GM20431 (cell line): Measurements from ENCODE around the gene RBM39.
"Not testable (repeated sequence)": the region's sequence is repeated elsewhere in the genome, so short reads cannot be mapped to it uniquely, and the experiment has no call there.

Experiments used
- in situ Hi-C: fragments of 300-500 bp; cut with MseI, MboI; formaldehyde crosslinking; loops from one replicate; pipeline ENCODE4 v1.15.0; 2020; ENCODE audit warnings: low sequenced_read_pairs; ENCODE audit not compliant: unreplicated experiment

Gene RBM39

DNA sequence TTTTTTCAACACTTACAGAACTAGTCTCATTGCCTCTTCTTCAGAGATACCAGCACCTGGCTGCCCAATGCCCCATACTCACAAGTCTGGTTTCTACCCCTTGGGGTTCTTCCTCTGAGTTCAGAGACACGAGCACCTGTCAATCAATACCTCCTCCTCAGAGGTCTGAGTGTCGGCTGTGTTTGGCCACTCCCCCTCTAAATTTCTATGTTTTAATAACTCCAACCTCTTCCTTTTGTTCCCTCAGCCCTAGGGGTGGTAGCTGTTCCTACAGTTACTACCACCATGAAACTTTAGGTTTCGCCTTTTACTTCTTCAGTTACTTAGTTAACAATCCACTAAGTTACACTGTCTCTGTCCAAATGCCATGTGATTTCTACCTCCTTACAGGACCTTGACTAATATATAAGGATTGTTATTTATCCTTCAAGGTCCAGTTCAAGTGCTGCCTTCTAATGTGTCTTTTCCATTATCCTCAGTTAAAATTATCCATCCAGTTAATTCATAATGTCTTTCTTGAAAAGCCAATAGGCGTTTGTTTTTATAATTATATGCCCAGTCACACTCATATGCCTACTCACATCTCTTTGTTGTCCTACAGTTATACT is 15.1 kb upstream of the RBM39 start:
- in situ Hi-C loops = no loop called here

DNA sequence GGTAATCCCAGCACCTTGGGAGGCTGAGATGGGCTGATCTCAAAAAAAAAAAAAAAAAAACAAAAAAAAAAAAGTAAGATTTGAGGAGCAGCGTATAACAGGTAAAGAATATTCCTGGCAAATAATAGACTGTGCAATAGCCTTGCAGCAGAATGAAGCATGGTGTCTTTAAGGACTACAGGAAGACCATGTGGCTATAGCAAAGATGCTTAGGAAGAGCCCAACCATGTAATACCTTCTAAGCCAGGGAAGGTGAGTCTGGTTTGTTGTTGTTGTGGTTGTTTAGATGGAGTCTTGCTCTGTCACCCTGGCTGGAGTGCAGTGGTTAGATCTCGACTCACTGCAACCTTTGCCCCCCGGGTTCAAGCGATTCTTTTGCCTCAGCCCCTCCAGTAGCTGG is 14.3 kb upstream of the RBM39 start:
- in situ Hi-C loops = no loop called here

DNA sequence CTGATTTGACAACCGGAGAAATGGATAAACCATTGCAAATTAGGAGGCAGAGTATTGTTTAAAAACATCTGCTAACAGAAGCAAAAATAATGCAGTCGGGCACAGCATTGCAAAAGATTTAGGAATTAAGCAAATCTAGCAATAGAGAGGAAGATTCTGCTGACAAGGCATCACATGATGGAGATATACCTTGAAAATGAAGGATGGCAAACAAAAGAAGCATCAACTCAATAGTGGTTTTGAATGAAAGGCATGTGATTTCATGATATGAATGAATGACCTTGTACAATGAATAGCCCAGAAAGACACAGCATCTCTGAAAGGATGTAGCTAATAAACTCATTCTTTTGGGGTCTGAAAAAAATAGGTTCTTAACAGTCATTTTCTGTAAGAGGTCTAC is 8.6 kb upstream of the RBM39 start:
- in situ Hi-C loops = no loop called here

DNA sequence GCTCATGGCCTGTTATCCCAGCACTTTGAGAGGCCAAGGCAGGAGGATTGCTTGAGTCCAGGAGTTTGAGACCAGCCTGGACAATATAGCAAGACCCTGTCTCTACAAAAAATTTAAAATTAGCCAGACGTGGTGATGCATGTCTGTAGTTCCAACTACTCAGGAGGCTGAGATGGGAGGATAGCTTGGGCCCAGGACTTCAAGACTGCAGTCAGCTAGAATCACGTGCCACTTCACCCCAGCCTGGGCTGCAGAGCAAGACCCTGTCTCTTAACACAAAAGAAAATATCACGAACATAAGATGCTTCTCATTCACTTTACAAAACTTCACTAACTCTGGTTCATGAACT is 2.4 kb upstream of the RBM39 start:
- in situ Hi-C loops = not testable (repeated sequence)

DNA sequence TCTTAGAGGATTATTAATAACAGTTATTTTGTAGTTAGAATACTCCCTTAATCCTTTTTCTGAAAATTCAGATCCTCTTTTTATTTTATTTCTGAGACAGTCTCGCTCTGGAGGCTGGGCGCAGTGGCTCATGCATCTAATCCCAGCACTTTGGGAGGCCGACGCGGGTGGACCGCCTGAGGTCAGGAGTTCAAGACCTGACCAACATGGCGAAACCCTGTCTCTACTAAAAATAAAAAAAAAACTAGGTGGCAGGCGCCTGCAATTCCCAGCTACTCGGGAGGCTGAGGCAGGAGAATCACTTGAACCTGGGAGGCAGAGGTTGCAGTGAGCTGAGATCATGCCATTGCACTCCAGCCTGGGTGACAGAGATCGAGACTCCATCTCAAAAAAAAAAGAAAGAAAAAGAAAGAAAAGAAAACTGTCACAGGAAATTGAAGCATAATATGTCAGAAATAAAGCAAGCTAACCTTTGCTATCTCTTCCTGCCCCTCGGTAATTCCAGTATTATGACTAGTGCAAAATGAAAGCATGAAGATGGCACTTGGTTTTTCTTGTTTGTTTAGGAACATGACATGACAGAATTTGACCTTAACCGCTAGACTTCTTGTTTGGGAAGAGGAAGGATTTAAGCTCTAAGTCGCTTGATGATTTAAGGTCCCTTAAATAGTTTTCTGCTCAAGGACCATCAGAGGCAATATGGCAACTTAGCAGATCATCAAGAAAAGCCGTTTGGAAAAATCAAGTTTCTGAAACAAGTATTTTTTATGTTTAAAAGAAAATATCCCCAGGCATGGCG is 1.8 kb upstream of the RBM39 start:
- in situ Hi-C loops = no loop called here

DNA sequence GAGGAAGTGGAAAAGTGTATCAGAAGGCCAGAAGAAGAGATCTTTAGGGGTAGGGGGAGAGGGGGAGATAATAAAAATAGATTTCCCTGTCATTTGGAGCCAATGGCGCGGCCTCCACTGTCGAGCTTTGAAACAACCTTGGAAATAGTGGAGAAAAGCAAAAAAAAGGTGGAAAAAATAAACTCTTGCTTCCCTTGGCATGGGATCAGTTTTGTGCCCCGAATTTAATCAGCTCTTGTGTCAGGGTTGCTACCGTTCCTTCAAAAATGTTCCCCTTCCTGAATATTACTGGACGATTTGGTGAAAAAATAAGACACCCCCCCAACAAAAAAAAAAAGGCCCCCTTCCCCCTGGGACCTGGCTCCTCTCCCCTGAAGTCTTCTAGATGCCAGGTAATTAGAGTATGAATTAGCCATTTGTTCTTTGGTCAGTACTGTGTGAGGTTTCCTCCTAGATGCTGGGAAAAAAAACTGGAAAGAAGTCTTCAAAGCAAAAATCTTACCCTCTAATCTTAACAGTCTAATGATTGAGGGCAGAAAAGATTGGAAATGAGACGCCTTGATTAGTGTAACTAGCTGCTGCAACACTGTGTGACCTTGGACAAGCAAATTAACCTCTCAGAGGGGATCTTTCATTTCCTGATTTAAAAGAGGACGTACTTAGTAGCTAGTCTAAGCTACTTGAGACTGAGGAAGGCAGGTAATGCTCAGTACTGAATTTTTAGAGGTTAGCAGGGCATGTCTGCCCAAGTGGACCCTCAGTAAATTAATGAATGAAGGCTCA is 872 bp upstream of the RBM39 start:
- in situ Hi-C loops = no loop called here

DNA sequence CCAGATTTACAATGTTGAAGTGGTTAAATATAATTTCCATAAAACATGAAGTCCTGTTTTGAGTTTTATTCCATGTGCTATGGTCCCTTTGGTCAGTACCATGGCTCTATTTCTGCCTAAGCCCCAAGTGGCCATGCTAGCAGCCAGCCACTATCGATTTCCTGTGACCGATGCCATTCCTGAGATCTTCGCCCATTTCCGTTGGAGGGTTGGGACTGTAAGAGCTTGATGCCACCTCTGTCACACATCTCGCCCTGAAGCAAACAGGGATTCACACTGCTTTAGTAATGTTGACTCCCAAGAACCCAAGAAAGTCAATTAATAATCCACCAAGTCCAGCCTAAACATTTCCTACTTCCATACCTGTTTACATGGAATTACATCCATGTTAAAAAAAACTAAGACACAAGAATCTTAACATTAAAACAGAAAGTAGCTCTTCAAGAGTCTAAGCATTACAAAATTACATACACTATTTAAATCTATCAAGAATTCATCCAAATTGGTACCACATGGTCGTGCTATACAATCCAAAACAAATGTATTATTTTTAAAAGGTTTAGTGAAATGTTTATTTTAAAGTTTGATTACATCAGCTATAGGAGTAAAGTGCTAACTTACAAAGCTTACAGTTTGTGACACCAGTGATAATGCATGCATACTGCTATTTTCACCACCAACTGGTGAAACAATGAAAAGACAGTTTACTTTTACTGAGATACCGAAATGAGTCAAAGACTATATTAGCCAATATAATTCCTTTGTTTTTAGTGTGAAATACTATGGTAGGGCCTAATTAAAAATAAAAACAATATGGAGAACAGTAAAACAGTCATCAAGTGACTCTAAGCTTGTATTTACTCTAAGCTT is 2.5 kb downstream of the RBM39 start:
- in situ Hi-C loops = no loop called here

DNA sequence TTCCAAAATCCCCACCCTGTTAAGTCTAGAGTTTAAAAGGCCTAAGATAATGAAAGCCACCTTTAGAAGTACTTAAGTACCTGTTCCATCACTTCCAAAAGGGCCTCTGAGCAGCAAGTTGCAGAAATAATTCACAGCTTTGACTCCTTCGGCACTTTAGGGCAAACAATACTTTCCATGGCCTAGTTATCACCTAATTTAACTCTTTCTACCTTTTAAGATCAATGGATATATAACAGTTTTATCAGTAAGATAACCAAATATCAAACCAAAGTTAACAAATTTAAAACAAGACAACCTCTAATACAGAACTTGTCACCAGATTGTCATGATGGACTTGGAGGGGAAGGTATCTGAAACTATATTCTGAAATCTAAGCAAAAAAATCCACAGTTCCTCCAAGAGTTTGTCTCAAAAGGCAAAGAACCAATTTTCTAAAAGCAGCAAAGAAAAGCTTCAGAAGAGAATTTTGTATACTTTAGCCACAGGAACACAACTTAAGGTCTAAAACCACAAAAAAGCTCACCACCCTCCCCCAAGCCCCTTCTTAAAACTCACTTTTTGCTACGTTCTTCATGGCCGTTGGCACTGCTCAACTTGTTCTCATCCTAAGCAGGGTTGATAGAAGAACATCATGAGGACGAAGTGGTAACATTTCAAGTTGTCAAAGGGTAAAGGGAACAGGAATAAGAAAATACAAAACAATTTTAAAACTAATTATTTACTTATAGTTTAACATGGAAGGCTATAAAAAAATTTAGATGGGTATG is 3.5 kb downstream of the RBM39 start:
- in situ Hi-C loops = no loop called here

DNA sequence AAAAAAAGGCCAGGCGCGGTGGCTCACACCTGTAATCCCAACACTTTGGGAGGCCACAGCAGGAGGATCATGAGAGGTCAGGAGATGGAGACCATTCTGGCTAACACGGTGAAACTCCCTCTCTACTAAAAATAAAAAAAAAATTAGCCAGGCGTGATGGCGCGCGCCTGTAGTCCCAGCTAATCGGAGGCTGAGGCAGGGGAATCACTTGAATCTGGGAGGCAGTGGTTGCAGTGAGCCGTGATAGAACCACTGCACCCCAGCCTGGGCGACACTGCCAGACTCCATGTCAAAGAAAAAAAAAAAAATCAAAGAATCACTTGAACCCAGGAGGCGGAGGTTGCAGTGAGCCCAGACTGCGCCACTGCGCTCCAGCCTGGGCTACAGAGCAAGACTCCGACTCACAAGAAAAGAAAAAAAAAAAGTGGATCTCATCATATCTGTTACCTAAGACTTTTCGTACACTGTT is 4.2 kb downstream of the RBM39 start:
- in situ Hi-C loops = no loop called here

DNA sequence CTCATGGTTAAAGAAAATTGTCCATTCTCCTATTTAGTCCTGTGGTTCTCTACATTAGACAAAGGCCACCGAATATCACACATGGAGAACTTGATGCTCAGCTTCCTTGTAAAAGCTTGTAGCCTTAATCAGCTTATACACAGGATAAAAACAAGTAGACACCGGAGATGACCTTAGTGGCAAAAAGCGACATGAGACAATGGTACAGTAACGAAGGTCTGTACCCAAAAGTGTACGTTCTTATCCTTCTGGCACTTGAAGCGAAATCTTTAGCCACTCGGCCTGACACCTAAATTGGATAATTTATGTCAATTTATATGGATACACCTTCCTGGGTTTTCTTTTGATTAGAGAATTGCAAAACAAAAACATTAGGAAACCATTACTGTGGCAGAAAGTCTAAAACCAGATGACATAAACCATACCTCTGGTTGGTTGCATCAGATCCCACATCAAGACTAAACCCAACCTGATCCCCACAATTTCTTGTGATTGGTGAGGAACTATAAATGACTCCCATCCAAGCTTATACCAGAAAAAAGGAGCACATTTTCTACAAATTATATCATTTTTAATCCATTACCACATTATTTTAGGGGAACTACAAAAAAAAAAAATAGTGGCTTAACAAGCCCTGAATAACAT is 6.1 kb downstream of the RBM39 start:
- in situ Hi-C loops = no loop called here

DNA sequence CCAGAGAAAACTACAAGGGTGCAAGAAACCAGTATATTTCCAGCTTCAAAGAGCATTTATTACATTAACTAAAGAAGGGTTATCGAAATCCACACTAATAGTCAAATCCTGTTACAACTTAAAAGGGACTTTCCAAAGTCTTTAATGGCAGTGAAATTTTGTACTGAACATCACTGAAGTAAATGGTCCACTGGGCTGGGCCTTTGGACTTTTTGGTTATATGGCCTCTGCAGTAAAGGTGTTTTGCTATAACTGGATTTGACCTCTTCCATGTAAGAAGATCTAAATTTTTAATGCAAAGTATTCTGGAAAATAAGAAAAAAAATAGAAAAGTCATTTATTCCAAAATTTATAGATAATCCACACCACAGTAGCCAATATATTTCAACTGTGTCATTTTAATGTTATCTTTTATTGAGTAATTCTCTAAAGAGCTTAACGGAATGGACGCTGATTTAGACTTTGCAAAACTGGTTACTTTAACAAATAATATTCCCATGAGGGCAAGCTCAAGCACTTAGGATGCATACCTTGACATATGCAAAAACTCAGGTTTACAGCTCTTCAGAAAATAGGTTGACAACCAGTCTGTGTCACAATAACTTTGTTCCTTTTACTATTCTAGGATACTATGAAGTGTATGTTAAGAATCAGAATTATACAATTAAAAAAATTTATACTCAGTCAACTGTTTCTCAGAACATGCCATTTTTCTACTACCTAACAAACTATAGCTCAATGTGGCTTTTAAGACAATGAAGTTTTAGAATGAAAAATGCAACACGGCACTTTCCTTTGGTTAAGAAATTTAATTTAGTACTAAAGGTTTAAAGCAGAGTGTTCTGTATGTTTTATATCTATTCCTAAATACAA is 7.0 kb downstream of the RBM39 start:
- in situ Hi-C loops = no loop called here

DNA sequence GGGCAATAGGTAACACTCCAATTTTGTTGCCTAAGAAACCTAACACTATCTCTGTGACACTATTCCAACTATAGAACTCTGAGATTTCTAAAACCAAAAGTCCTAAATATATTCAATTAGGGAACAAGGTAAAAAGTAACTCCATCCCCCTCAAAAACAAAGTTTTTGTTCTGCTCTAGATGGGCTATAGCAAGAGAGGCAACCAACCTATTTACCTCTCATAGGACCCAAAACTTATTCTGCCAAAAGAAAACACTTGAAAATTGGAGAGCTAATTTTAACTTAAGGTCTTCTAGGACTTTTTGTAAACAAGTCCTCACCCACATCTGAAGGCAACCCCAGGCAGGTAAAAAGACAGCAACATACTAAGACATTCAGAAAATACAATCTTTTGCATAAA is 7.7 kb downstream of the RBM39 start:
- in situ Hi-C loops = no loop called here

DNA sequence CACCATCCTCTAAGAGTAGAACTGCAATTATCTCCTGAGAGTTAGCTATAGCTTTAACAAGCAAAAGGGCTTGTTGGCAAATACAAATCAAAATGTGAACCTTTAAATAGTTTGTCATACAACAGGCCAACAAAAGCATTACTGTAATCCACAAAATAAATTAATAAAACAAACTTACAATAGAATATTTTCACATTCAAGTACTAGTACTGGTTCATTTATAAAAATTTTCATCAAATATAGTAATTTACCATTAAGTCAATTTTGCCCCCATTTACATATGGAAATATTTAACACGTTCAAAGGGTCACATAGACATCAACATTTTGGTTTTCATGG is 9.4 kb downstream of the RBM39 start:
- in situ Hi-C loops = no loop called here

DNA sequence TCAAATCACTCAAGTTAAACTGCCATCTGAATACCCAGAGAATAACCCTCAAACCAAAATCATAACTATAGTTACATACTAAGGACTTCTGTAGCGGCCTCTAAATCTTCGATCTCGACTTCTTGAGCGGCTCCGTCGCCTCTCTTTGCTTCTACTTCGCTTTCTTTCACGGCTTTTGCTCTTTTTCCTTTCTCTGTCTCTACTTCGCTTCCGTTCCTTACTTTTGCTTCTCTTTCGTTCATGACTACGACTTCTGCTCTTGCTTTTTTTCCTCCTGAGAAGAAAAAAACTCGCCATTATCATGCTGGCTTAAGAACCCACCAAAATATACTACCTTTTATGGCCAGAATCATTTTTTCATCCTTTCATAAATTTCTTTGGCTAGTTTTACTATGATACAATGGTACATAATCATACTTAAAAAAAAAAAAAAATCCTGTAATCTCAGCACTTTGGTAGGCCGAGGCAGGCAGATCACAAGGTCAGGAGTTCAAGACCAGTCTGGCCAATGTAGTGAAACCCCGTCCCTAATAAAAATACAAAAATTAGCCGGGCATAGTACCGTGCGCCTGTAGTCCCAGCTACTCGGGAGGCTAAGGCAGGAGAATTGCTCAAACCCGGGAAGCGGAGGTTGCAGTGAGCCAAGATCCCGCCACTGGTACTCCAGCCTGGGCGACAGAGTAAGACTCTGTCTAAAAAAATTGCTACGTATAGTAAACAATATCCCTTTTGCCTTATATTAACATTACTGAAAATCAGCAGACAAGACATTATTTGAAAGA is 10.0 kb downstream of the RBM39 start:
- in situ Hi-C loops = no loop called here

DNA sequence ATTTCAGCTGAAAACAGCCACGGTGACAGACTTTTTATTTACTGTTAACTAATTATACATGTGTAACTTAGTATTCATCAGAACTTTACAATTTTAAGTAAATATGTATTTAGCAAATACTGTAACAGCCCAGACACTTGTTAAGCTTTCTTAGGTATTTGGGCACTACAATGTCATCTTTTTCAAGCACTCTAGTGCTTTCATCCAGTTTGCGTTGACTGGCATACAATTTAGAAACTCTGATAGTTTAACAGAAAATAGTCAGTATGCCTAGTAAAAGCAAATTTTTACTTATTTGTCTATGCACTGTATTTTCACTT is 10.6 kb downstream of the RBM39 start:
- in situ Hi-C loops = no loop called here

DNA sequence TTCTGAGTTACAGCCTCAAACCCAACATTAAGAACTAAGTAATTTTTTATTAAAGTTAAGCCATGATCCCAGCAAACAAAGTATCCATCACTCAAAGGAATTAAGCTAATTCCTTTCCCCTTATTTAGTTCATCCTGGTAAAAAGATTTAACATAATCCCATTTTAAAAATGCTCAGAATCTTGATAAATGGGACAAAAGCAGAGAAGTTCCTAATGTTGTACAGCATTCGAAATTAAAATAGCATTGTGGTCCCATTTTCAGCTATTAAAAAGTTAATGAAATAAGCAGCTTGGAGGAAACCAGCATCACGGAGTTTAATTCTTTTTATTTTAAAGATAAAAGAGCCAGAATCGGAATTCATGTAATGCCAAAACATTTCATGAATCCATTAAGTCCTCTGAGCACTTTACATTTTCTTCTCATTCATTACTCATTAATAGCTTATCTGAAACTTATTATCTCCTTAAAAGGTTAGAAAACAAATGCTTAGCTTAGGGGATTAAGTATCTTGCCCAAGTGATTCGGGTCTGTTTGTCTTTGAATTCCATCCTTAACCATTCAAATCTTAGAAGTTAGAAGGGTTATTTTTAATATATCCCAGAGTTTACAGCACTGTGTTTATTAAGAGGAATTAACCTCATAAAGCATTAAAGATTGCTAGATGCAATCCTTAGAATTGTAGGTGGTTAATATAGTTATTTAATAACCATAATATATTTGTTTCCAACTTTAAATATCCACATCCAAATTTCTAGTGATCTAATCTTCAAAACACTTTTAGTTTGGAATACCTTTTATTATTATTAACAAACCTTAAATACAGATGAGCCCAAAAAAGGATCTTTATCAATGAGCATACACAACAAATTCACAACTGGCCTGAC is 11.2 kb downstream of the RBM39 start:
- in situ Hi-C loops = no loop called here
